Tibial nerve (tissue), 4 donors: ENCODE data around the gene SLC7A10.

ENCODE experiments used
- CTCF ChIP-seq, 5 experiments: fragments of 200-600 bp in 3 of 5; fragments of 450-650 bp in 2 of 5; sonication (generic) in 3 of 5; IDR thresholded peaks; one replicate each; pipeline ENCODE4 v1.5.1; 2016 to 2019; ENCODE audit warnings: antibody characterized with exemption in 5 of 5, mild to moderate bottlenecking in 3 of 5, moderate library complexity in 2 of 5
- EP300 ChIP-seq, 2 donors: sonication (generic); formaldehyde crosslinking; IDR thresholded peaks; one replicate each; pipeline ENCODE4 v1.6.1; 2017; ENCODE audit warnings: antibody characterized with exemption in 2 of 2, mild to moderate bottlenecking in 1 of 2
- POLR2A ChIP-seq, 2 donors: fragments of 450-650 bp; IDR thresholded peaks; one replicate each; pipeline ENCODE4 v1.6.1; 2017; ENCODE audit warnings: antibody characterized with exemption in 2 of 2, mild to moderate bottlenecking in 2 of 2, moderate library complexity in 2 of 2

GRCh38 chr19:33205110-33205509, 20.5 kb downstream of the SLC7A10 start:
- TF ChIP-seq CTCF (IDR thresholded peaks at IDR 0.05) (no peak), POLR2A (IDR thresholded peaks at IDR 0.05) (no peak), EP300 (IDR thresholded peaks at IDR 0.05) (no peak)
